Adipose tissue (tissue), 3 donors: ENCODE measurements around the gene ACSS1. TPM values are rescaled to one million over a fixed set of nuclear protein-coding genes. Genes with fewer than 3 reads are reported as not detected.

Experiments used
- H3K27ac ChIP-seq: one replicate; pipeline ENCODE4 v1.5.1; 2013; ENCODE audit warnings: low read depth, low read length
- WGBS, 3 donors: extraction: QIAGEN DNeasy Blood & Tissue Kit; methylation state at CpG; one replicate each; pipeline ENCODE4 v1.1.7; 2013; 5-methylcytosine and 5-hydroxymethylcytosine counted together
- polyA plus RNA-seq, 3 donors: library from polyadenylated mRNA; stranded (reverse); fragments of 200-250 nt; gene quantifications; one replicate each; pipeline ENCODE4 v1.2.3, GENCODE V29; 2013
- donor health status: healthy with polysubstance abuse.
- donor health status: Bipolar disorder and iron deficiency.
- donor health status: healthy.

Gene ACSS1
- polyA plus RNA-seq, 3 donors, result 9.1 to 27.2 (median 9.3) TPM

- WGBS, 3 donors, result 66 to 83% (median 81%) methylated on average over 10 of the region's 10 CpGs
- no peak overlapping the region for H3K27ac ChIP-seq
These were observed 34.6 kb downstream of the ACSS1 start for GRCh38 chr20:25023356-25023755.

DNA sequence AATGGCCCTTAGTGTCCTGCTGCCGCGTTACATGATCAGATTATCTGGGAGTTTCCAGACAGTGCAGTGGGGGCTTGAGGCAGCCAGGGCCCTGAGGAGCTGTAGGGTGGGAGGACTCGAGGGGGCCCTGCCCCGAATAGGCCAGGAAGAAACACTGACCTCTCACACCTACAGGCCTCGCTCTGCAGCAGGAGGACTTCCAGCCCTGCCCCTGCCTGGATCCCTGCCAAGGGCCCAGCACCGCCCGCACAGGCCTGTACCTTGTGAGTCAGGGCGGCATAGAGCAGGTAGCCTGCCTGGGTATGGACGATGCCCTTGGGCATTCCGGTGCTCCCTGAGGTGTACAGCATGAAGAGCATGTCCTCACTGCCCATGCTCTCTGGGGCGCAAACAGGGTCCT lies 35.3 kb downstream of the ACSS1 start:
- H3K27ac ChIP-seq, result no peak overlapping the region
- 38 to 82% (median 79%) methylated on average over 11 of the region's 11 CpGs for WGBS, 3 donors

DNA sequence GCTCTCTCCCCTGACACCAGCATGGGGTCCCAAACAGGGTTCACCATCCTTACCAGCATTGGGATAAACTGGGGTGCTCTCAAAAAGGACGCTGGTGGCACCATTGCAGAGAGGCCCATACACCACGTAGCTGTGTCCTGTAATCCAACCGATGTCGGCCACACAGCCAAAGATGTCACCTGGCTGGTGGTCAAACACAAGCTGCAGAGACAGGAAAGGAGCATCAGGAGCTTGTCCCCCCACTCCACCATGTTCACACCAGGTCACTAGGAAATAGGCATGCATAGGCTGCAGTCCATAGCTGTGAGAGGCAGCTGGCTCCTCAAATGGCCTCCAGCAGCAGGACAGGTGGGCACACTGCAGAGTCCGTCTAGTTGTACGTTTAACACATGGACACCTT lies 36.6 kb downstream of the ACSS1 start:
- H3K27ac ChIP-seq, result no peak overlapping the region

DNA sequence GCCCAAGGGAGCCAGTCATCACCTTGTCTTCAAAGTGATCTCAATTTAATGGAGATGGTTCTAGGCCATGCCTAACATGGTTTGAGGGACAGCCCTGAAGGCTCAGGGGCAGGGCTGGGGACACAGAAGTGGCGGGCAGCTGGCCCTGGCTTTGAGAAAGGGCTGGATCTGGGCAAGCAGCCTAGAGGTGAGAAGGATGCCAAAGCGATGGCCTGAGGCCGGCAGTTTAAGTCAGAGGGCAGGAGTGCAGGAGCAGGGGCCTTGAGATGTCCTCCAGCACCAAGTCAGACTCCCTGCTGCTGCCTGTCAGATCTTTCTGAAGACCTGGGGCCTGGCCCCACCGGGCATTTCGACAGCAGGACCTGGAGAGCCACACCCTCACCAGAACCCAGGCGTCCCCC lies 37.0 kb downstream of the ACSS1 start:
- no peak overlapping the region for H3K27ac ChIP-seq

More for the DNA sequence above, 36.6 kb downstream of the ACSS1 start:
- 86 to 99% (median 97%) methylated on average over 6 of the region's 6 CpGs for WGBS, 3 donors

DNA sequence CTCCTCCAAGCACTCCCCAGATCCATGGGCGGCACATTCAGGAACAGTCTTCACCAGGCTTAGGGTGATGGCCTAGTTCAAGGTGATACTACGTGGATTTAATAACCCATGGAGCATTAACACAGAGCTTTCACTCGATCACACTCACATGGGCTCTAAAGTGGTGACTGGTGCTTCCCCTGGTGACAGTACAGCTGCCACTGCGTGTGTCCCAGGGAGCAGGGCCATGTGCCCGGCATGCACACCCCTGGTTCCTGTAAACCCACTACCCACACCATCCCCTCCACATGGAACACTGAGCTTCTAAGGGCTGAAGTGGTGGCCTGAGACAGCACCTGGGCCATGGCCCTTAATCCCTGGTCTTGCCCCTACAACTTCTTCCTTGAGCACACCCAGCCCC lies 37.6 kb downstream of the ACSS1 start:
- WGBS, 3 donors, result 88 to 98% (median 96%) methylated on average over 5 of the region's 5 CpGs
- H3K27ac ChIP-seq, result no peak overlapping the region

More for the DNA sequence above, 37.0 kb downstream of the ACSS1 start:
- WGBS, 3 donors, result 31 to 93% (median 73%) methylated on average over 6 of the region's 6 CpGs

GRCh38 chr20:25019381-25020155 lies 38.4 kb downstream of the ACSS1 start:
- no peak overlapping the region for H3K27ac ChIP-seq
- WGBS, 3 donors, result 51 to 92% (median 88%) methylated on average over 16 of the region's 16 CpGs

GRCh38 chr20:25018841-25019240 lies 39.1 kb downstream of the ACSS1 start:
- WGBS, 3 donors, result 71 to 100% (median 95%) methylated on average over 6 of the region's 6 CpGs
- H3K27ac ChIP-seq, result no peak overlapping the region

GRCh38 chr20:25018425-25018824 lies 39.5 kb downstream of the ACSS1 start:
- H3K27ac ChIP-seq, result no peak overlapping the region
- 30 to 89% (median 82%) methylated on average over 2 of the region's 2 CpGs for WGBS, 3 donors

- H3K27ac ChIP-seq, result no peak overlapping the region
- WGBS, 3 donors, result 26 to 85% (median 83%) methylated on average over 14 of the region's 14 CpGs
These were observed 40.6 kb downstream of the ACSS1 start for GRCh38 chr20:25017257-25017803.

DNA sequence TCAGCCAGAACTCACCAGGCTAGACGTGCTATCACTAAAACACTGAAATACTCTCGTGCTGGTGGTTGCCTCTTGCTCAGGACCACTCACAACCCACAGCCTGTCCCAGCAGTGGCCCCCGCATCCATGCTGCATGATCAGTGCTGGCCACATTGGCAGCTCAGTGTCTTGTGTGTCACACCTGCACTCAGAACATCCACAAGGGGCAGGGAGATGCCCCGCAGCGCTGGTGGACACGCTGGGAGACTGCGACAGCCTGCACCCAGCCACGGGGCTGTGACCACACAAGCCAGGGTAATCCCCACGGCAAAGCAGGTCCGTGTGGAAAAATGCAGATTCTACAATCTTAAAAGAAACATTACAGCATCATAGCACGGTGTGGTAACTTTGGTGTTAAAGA lies 41.5 kb downstream of the ACSS1 start:
- 66 to 94% (median 88%) methylated on average over 11 of the region's 11 CpGs for WGBS, 3 donors
- no peak overlapping the region for H3K27ac ChIP-seq

DNA sequence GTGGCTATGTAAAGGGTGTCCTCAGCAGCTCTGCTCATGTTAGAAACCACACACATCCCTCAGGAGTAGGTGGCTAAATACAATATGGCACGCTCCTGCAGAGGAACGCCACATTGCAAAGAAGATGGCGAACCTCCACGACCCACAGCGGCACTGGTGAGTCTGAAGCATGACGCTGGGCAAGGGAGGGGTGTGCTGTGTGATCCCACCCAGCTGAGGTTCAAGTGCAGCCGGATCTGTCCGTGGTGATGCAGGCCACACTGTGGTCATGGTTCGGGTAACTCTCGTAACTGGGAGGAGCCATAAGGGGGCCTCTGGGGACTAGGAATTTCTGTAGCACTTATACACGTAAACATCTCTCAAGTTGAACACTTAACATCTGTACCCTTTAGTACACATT lies 42.0 kb downstream of the ACSS1 start:
- no peak overlapping the region for H3K27ac ChIP-seq
- WGBS, 3 donors, result 82 to 88% (median 84%) methylated on average over 11 of the region's 11 CpGs

- 91 to 93% (median 93%) methylated on average over 11 of the region's 11 CpGs for WGBS, 3 donors
- H3K27ac ChIP-seq, result no peak overlapping the region
These were observed 43.1 kb downstream of the ACSS1 start for GRCh38 chr20:25014816-25015215.

GRCh38 chr20:25013478-25014380 lies 44.2 kb downstream of the ACSS1 start:
- WGBS, 3 donors, result 89 to 95% (median 94%) methylated on average over 25 of the region's 25 CpGs
- H3K27ac ChIP-seq, result no peak overlapping the region

DNA sequence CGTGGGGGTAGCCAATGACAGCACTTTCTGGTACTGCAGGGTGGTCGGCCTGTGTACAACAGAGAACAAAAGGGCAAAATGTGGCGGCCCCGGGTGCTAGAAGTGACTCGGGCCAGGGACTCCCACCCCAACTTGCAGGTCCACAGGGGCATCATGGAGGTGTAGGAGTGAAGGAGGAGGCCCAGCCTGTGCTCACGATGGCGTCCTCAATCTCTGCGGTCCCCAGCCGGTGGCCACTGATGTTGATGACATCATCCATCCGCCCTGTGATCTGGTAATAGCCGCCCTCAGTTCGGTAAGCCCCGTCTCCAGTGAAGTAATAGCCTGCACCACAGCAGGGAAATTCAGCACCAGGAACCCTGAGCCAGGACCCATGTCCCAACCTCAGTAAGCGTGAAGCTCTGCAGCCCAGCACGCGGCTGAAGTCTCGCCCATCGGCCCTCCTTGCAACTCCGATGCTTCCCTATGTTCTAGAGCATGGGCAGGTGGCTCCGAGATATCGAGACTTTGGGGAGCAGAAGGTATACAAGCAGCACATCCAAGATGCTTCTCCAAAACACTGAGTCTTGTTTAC lies 45.2 kb downstream of the ACSS1 start:
- H3K27ac ChIP-seq, result no peak overlapping the region
- 95 to 96% (median 95%) methylated on average over 21 of the region's 21 CpGs for WGBS, 3 donors

- no peak overlapping the region for H3K27ac ChIP-seq
- 66 to 94% (median 93%) methylated on average over 12 of the region's 12 CpGs for WGBS, 3 donors
These were observed 46.1 kb downstream of the ACSS1 start for GRCh38 chr20:25011831-25012241.

GRCh38 chr20:25011261-25011660 lies 46.7 kb downstream of the ACSS1 start:
- H3K27ac ChIP-seq, result no peak overlapping the region
- 91 to 97% (median 91%) methylated on average over 6 of the region's 6 CpGs for WGBS, 3 donors

DNA sequence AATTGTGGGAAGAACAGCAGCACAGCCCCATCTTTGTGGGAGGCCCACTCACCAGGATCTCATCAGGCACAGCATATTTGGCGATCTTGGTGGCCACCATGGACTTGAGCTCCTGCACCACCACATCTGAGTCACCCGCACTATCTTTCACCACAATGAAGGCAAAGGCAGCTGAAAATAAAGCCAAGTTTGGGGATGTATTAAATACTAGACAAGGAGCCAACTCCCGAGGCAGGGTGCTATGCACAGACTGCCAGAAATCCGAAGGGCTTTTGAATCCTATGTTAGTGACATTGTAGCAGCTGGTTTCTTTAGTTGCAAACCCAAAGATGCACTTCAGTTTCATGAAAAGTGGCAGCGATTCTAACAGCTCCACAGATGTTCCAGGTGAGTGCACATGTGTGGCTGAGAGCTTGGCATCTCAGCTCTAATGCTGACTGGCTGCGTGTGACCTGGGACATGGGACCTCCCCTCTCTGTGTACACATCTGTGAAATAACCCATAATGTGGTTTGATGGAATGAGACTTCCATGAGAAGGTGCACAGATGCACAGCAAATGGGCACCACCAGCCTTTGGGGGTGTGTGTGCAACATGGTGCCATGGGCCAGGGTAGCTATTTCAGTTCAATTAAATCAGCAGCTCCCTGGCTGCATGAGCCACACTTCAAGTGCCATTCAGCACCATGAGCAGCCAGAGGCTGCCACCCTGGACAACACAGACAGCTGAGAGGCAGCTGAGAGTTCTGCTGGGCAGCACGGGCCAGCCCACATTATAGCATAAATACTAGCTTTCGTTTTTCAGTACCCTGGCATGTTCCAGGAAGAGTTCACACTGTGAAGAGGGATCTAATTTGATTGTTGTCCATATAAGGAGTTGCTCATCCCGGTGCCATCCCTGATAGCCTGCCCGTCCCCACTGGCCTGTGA lies 48.5 kb downstream of the ACSS1 start:
- WGBS, 3 donors, result 69 to 89% (median 88%) methylated on average over 10 of the region's 10 CpGs
- no peak overlapping the region for H3K27ac ChIP-seq
